Activated CD4-positive, alpha-beta T cell treated with anti-CD3 and anti-CD28 coated beads, Interleukin-2, amount 50 U/mL, for 24 hours (primary cell): Measurements from ENCODE around the gene PVALEF.

ENCODE experiments used
- DNase-seq, 2 donors: peaks; one replicate each; pipeline ENCODE4 v3.0.0-alpha.2; 2020; ENCODE audit warnings: low read depth in 1 of 2, low spot score in 1 of 2

PVALEF gene

DNA sequence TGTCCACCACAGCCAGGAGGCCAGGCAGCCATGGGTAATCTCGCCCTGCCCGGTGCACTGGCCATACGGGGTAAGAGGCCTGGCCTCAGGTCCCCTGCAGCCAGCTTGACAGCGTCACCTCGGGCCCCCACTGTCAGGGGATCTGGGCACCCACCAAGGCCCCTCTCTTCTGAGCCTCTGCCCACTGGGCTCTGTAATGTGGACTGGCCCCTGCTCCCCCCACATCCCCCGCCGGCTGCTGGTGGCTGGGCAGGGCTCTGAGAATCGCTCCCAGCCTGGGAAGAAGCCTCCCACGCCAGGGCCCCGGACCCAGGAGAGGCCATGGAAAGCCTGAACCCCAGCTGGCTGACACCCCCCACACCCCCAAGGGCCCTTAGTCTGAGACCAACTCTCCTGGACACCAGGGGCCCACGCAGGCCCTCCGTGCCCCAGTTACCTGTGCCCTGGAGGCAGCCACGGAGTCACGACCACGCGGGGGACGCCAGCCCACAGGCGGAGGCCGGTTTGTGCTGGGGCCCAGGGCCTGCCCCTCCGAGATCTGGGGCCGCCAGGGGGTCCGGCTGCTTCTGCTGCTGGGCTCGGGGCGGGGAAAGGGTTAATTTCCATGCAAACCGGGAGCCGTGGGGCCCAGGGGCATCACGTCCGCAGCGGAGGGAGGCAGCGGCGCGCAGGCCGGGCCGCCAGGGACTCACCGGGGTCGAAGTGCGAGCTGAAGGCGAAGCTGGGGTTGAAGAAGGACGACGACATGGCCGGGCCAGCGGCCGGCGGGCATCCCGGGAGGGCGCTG, at the start of gene PVALEF:
PVALEF (plus strand) TSS at position 262 of the 787 bp plus-strand sequence. CDS start 15,720 bp downstream, outside the sequence.
- no peak for DNase-seq

DNA sequence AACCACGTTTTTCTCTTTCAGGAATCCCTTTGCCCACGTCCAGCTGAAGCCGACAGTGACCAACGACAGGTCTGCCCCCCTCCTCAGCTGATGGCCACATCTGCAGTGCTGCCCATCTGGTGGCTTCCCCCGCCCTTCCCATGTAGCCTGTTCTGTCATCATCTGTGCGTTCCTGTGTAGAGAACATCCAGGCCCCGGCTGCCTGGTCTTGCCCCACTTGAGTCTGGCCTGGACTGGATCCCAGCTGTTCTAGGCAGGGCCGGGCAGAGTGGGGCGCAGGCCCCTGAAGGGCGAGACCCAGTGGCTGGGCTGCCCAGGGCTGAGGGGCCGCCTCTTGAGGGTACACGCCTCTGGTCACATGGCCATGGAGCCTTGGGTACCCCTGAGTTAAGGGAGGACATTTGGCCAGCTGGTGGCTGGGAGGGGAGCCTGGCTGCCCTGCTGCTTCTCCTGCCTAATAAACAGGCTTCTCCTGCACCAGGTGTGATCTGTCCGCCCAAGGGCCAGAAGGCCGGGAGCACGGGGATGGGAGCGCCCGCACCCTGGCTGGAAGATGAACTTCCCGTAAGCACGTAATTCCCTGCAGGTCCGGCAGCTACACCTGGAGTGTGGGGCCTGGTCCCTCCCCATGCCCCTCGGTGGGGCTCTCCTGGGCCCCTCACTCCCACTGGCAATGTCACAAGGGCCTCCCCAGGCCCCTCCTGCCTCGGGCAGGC, 49.4 kb upstream of the PVALEF start:
- DNase-seq, result no peak

DNA sequence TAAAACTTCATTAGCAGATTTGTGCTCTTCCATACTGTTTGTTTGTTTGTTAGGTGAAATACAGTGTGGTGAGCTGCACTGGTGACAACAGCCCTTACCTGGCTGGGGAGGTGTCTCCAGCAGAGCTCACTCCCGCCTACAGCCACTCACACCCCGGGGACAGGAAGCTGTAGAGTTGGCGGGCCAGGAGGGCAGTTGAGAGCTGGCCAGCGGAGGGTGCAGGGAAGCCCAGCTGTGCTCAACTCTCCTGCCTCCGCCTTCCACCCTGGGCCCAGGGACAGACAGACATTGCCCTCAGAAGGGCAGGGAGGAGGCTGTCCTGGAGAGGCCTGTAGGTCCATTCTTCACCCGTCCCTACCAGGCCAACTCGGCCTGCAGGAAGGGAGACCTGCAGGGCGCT, 48.6 kb upstream of the PVALEF start:
- DNase-seq, result no peak

DNA sequence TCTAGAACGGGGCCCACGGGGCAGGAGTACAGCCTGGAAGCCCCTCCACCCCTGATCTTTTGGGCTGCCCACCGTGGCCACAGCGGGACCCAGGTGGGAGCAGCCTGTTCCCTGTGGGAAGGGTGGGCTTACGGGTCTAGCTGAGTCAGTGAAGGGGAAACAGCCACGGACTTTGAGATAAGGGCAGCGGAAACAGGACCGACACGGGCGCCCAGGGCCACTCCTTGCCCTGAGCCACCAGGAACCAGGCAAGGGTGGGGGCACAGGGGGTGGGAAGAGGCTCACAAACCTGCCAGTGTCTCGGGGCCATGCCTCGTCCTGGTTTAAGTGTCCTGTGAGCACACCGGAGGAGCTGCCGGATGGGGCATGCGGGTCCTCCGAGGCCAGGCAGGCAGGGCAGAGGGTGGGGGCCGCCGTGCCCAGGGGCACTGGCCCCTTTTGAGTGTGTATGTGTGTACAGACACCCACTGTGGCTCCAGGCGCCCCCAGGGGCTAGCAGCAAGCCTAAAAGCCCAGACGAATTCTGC, 47.6 kb upstream of the PVALEF start:
- no peak for DNase-seq

DNA sequence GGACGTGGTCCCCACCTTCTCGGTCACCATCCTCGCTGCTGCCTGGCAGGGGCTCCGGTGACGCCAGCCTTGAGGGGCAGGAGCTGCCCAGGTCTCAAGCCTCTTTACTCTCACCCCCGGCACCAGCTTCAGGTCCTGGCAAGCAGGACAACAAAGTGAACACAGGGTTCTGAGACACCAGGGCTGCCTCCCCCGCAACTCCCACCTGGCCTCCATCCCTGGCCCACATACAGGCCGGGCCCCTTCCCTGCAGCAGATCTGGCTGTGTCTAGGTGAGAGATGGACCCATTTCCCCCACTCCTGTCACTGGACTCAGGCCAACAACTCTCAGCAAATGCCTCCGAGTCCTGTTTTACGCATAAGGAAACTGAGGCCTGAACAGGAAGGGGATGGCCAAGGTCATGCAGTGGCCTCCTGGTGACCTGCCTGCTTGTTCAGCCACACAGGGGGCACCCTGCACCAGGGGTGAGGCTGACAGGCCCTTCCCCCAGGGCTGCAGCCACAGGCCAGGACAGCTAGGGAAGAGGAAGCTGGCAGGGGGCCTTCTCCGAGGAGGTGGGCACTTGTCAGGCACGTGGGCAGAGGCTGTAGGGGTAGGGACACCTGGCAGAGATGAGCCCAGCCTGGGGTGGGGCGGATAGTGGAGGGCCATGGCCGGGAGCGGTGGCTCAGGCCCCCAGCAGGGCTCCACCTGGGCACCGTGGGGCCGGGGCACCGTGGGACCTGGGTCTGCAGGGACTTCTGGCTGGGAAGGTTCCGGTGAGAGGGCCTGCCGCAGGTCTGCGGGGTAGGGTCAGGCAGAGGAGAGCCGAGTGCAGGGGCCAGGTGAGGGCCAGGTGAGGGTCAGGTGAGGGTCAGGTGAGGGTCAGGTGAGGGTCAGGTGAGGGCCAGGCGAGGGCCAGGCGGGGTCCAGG, 46.7 kb upstream of the PVALEF start:
- DNase-seq, result no peak

DNA sequence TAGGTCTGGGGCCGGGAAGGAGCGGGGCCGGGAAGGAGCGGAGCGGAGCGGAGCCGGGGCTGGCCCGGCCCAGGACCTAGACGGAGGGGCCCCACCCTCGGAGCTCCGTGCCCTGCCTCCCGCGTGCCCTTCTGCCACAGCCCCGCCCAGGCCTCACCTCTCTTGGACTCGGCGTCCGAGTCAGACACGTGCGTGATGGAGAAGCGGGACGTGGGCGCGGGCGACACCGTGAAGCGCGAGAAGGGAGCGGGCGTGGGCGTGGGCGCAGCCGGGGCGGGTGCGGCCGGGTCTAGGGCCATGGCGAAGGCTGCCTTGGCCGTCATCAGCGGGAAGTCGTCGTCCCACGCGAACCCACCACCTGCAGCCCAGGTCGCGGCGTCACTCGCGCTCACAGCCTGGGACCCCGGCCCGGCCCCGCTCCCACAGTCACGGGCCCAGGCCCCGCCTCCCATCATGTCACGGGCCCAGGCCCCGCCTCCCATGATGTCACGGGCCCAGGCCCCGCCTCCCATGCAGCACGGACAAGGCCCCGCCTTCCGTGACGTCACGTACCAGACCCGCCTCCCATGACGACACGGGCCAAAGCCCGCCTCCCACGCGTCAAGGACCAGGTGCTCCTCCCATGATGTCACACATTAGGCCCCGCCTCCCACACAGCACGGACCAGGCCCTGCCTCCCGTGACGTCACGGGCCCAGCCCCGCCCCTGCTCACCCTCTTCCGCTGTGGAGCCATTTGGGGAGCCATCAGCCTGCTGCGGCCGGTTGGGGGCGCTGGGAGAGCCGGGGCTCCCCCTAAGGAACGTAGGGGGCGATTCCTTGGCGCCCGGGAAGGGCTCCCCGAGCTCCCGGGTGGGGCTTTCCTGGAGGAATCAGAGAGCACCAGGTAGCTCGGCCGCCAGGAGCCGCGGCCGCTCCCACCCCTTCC, 45.8 kb upstream of the PVALEF start:
- DNase-seq, result peak; percentile 70 to 76

DNA sequence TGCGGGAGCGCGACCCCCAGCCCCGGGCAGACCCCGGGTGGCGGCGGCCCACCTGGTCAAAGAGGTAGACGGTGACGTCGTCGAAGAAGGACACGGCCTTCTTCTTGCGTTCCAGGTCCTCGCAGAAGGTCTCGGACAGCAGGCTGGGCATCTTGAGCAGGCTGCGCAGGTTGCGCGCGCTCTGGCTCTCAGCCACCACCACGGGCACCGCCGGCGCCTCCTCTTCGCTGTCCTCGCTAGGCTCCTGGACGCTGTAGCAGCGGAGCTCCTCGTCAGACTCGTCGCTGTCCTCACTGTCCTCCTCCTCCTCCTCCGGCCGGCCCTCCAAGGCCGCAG, 45.2 kb upstream of the PVALEF start:
- no peak for DNase-seq

DNA sequence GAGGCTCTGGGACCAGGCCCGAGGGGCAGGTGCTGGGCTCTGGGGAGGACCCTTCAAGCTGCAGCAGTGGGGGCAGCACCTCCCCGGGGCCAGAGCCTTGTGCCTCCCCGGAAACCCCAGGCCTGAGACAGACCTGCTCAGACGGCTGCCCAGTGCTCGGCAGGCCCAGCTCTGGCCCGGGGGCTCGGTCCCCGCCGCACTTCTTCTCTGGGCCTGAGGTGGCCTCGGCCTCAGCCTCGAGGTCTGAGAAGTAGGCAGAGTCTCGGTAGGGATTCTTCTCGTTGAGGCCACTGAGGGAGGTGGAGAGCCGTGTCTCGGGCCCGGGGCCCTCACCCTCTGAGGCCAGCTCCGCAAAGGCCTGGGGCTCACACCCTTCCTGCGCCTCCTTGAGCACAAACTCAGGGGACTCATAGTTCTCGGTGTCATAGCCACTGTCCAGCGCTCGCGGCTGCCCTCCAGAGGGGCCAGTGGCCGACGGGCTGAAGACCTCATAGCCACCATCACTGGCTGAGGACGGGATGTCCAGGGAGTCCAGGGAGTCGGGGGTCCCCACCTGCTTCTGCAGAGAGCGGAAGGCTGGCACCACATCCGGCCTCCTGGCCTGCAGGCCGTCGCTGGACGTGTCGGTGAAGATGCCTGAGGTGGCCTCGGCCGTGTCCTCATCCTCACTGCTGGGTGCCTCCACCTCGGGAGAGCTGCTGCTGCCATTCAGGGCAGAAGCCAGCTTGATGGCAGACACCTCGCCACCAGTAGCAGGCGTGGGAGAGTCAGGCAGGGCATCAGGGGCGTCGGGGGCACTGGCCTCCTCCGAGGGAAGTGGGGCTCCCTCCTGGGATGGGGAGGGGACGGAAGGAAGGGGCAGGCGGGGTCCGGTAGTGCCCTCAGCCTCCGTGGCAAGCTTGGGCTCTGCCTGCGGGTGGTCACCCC, 44.3 kb upstream of the PVALEF start:
- no peak for DNase-seq

DNA sequence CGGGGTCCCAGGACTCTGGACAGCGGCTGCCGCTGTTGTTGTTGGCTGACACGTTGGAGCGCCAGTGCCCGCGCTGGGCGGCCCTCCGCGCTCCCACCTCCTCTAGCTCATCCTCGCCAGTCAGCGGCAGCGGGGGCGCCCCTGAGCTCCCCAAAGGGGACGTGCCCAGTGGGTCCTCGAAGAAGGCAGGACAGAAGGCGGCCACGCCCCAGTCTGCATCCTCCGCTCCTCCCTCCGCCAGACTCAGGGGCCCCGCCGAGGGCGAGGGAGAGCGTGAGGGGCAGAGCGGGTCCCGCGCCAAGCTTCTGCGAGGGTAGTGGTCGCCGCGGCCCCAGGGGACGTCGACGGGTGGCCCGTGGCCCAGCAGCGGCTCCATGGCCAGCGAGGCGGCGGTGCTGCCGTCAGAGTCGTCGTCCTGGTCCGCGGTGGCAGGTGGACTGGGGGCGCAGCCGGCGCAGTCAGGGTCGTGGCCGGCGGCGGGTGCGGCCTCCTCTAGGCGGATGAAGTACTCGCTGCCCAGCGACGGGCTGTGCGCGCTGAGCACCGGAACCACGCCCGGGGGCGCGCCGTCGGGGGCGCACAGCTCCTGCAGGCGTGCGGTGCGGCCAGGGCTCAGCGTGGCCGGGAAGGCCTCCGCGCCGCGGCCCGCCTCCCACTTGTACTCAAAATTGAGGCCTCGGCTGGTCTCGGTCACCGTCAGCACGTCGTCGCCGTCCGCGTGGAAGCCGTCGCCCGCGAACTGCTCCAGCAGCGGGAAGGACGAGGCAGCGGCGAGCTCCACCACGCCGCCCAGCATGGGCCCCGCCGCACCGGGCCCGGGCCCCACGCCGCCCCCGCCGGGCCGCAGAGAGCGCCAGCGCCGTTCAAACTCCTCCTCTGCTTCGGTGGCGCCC, 43.2 kb upstream of the PVALEF start:
- DNase-seq, result no peak

DNA sequence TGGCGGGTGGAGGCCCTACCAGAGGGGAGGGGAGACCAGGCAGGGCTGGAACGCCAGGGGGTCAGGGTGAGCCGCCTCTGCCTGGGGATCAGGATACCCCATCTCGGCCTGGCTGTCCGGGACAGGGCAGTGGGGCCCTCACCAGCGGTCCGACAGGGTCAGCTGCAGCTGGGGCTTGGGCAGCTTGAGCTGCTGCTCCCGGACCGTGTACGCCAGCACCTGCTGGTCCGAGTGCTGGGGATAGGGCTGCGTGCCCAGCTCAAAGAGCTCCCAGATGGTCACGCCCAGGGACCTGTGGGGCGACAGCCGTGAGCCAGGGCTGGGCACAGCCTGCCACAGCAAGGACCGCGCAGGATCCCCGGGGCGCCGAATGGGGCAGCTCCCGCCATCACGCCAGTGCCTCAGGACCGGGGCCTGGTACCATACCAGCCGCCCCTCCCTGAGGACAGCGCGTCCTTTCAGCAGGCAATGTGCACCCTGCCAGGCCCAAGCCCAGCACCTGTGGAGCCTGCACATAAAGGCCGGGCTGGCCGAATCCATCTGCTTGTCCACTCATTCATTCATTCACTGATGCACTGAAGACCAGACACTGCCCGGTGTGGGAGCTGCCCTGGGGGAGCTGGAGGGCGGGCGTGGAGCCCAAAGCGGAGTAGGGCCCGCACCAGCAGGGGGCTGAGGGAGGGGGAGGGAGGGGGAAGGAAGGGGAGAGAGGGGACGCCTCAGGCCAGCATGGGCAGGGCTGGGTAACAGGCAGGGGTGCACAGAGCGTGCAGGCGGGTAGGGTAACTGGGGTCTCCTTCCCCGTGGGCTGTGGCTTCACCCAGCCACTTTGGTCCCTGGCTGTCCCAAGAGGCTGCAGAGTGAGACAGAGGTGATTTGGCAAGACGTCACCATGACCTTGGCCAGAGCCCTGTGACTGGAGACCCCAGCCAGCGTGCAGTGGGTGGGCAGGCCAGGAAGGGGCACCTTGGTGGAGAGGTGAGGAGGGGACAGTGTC, 42.0 kb upstream of the PVALEF start:
- DNase-seq, result no peak

DNA sequence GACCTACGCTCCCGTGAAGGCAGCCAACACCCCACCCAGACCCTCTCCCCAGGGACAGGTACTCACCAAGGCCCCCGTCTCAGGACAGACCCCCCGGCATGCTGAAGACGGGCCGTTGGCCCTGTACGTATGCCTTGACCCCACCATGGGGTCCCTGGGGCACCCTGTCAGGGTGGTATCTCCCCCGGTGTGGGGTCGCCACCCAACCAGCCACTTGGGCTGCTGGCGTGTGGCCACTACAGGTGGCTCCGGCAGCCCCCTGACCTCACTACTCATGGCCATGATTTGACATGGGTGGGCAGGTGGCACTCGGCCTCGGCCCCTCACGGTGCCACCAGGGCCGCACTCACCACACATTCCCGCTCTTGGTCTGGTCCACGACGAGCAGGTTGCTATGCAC, 40.9 kb upstream of the PVALEF start:
- DNase-seq, result no peak

DNA sequence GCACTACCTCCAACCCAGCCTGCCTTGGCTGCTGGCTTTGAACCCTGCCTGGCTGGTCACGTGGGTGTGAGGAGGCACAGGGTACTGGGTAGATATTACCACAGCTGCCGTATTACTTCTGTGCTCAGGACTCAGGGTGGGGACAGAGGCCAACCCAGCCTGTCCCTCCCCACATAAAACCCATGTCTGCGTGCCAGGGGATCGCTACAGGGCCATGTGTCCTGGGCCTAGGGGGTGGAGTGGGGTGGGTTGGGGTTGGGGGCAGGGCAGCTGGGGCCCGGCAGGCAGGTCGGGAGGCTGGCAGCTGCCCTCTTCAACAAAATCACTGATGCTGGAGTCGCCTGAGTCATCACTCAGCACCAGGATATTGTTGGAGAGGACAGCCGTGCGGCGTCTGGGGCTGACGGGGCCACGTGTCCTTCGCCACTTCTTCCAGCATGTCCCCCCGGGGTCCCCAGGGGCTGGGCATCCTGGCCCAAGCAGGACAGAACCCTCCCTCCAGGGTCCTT, 39.7 kb upstream of the PVALEF start:
- no peak for DNase-seq

DNA sequence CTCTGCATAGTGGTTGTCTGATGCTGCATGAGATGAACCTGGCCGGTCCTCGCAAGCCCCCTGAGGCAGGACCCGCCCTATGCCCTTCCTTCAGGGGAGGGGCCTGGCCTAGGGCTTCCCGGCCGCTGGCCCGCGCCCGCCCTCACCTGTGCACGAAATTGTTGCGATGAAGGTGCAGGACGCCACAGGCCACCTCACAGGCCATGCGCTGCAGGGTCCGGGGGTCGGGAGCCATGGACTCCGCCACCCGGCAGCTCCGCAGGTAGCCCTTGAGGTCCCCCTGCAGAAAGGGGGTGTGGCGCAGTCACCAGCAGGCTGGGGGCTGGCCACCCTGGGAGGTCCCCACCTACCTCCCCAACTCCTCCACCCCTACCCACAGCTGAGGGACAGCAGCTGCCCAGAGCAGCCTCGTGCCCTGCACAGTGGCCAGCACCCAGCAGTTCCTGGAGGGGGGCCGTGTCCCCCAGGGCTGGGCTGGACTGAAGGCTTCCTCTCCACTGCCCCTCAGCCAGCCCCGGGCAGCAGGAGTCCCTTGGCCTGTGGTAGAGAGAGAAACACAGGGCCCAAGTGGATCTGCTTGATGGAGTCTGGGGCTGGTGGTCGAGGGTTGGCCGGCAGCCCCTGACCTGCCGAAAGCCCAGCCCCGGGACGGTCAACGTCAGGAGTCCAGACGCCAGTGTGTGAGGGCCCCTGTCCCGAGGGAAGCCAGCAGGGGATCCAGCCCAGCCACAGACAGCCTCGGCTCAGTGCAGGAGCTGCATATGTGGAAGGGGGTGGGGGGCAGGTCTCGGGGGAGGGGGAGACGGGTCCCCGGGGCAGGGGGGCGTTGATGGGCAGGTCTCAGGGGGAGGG, 38.8 kb upstream of the PVALEF start:
- no peak for DNase-seq

DNA sequence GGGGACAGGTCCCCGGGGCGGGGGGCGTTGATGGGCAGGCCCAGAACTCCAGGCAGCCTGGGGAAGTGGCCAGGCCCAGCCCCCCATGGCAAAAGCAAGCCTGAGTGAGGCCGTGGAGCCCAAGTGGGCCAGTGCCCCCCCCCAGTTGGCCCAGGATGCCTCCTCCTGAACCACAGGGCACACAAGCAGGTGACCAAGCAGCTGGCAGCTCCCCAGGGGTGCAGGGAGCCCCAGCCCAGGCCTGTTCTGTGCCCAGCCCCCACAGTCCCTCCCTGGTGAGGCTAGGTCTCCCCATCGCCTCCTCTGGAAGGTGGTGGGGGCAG, 38.2 kb upstream of the PVALEF start:
- DNase-seq, result no peak

DNA sequence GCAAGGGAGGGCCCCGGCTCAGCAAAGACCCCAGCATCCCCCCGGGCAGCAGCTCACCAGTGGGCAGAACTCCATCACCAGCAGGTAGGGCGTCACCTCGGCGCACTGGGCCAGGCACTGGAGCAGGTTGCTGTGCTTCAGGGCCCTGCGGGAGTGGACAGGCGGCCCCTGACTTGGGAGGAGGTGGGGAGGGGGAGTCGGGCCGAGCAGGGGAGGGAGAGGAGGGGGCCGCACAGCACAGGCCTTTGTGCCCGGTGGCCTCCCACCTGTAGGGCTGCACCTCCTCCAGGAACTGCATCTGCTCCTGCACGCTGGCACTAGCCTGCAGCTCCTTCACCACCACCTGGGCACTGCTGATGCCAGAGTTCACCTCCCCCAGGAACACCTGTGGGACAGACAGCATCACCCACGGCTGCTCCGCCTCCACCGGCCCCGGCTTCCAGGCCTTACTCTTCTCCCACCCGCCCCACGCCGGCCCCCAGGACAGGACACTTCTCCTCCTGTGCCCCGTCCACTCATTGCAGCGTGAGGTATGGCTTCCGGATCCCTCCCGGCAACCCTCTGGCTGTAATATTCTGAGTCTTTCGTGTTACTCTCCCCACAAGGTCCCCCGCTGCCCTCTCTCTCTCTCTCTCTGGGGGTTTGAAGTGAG, 37.7 kb upstream of the PVALEF start:
- DNase-seq, result no peak

DNA sequence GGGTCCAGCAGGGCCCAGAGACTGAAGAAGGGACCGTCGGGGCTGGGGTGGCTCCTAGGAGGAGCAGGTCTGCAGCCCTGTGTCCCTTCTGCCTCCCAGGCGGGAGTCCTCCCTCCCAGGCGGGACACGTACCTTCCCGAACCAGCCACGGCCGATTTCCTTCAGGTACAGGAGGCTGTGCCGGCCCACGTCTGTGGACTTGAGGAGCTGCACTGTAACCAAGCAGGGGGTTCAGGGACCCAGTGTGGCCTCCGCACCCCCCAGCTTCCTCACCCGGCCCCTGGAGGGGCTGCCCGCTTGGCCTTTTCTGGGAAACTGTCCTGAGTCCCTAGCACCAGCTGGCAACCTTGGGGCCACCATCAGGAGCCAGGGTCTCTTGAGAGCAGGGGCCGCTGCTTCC, 37.0 kb upstream of the PVALEF start:
- no peak for DNase-seq
